GM21526 (cell line): ENCODE measurements around the gene KRTAP4-6.
"Not testable (repeated sequence)": the region's sequence is repeated elsewhere in the genome, so short reads cannot be mapped to it uniquely, and the experiment has no call there.

ENCODE experiments used
- ATAC-seq: cut with Tn5 transposase; IDR thresholded peaks from one replicate; pipeline ENCODE4 v1.9.1; 2021; ENCODE audit warnings: moderate library complexity; ENCODE audit not compliant: unreplicated experiment, low FRiP score

Gene KRTAP4-6

DNA sequence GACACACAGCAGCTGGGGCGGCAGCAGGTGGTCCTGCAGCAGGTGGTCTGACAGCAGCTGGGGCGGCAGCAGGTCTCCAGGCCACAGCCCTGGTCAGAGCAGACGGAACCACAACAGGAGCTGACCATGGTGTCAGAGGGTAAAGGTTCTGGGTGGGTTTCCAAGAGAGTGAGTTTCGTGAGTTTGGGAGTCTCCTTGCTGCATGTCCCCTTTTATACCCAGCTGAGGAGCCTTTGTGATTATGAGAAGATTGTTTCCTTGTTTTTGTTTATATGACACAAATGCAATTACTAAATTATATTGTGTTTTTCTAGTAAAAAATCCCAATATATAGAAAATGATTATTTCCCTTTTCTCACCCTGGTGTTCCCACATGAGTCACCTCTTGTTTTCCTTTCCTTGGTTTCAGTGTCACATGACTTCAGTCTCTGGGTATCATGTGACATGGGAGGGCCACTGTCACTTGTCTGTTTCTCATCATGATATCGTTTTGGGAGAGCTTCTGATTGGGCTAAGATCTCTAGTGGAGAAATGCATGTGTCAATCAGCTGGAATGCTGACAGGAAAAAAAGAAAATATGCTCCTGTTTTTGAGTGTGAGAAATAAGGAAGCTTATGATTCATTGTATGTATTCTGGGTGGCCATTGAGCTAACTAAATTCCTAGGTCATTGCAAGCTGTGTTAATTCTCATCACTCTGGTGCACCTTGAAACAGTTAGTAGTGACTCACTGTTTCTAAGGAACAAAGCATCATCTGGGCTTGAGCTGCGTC is at the start of gene KRTAP4-6:
Gene KRTAP4-6, minus strand, starts transcription at position 185 of the 772 bp plus-strand sequence. Its CDS starts 57 bp downstream, at position 128.
- ATAC-seq, result no peak

DNA sequence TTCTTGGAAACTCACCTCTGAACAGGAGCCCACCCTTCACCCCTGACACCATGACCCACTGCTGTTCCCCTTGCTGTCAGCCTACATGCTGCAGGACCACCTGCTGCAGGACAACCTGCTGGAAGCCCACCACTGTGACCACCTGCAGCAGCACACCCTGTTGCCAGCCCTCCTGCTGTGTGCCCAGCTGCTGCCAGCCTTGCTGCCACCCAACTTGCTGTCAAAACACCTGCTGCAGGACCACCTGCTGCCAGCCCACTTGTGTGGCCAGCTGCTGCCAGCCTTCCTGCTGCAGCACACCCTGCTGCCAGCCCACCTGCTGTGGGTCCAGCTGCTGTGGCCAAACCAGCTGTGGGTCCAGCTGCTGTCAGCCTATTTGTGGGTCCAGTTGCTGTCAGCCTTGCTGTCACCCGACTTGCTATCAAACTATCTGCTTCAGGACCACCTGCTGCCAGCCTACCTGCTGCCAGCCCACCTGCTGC is 49.5 kb upstream of the KRTAP4-6 start, which contains the start of gene KRTAP9-1:
Gene KRTAP9-1, plus strand, starts transcription at position 51 of the 482 bp plus-strand sequence. Its CDS starts 0 bp downstream, at position 51.
- not testable (repeated sequence) for ATAC-seq

DNA sequence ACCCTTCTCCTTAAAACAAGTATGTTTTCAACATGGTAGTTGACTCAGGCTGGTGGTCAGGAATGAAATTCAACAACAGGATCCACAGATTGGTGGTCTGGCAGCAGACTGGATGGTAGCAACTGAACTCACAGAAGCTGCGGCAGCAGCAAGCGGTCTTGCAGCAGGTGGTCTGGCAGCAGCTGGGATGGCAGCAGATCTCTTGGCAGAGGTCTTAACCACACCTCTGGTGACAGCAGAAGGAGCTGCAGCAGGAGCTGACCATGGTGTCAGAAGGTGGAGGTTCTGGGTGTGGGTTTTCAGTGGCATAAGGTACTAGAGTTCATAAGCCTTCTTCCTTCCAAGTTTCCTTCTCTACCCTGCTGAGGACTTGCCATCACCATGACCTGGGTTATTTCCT is 46.5 kb upstream of the KRTAP4-6 start:
- no peak for ATAC-seq

DNA sequence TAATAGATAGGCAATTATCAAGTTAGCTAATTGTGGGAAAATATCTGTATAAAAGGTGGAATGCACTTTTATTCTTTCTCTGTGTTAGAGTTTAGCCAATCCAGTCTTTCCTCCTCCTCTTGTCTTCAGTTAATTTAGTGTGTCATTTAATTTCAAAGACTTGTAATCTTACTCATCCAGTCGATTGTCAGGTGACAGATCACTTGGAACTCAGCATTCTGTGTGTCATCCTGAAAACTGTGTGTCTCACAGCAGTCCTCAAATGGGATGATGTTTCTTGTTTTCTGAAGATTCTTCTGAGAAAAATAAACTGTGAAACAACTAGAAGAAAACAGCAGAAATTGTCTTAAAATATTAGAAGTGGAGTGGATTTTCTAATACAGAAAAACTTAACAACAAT is 44.7 kb upstream of the KRTAP4-6 start:
- no peak for ATAC-seq

DNA sequence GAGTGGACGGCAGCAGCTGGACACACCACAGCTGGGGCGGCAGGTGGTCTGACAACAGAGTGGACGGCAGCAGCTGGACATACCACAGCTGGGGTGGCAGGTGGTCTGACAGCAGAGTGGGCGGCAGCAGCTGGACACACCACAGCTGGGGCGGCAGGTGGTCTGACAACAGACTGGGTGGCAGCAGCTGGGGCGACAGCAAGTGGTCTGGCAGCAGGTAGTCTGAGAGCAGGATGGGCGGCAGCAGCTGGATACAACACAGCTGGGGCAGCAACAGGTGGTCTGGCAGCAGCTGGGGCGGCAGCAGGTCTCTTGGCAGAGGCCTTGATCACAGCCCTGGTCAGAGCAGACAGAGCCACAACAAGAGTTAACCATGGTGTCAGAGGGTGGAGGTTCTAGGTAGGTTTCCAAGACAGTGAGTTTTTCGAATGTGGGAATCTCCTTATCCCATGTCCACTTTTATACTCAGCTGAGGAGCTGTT is 44.2 kb upstream of the KRTAP4-6 start, which contains the start of gene KRTAP4-1:
Gene KRTAP4-1, minus strand, starts transcription at position 432 of the 482 bp plus-strand sequence. Its CDS starts 57 bp downstream, at position 375.
- ATAC-seq, result no peak

DNA sequence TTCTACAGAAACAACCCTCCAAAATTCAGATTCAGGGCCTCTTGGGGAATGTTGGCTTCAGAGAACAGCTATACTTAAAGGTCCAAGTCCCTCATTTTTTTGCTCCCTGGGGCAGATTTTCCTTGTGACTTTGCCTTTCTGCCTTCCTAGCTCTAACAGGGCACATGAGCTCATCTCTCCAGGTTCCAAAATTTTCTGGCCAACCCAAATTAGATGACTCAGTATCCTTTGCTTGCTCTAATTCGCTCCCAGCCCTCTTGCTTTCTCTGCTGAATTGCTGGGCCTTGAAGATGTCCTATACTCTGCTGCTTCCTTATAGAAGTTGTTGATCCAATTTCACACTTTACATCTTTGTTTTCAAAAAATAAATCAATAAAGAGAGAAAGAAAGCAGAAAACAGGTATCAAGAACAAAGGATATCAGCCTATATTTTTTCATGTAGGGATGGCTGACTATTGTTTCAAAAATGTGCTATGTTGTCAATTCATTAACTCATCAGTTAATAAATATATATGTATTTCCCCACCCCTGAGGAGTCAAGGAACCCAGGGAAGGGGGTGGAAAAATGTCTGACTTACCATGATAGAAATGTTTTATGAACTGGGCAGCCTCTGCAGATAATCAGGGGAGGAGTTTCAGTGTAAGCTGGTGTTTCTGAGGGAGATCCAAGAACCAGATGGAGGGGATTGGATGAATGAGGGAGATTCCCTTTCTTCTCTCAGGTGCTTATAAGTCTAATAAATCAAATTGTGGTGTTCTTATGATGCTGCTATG is 38.7 kb upstream of the KRTAP4-6 start:
- no peak for ATAC-seq

DNA sequence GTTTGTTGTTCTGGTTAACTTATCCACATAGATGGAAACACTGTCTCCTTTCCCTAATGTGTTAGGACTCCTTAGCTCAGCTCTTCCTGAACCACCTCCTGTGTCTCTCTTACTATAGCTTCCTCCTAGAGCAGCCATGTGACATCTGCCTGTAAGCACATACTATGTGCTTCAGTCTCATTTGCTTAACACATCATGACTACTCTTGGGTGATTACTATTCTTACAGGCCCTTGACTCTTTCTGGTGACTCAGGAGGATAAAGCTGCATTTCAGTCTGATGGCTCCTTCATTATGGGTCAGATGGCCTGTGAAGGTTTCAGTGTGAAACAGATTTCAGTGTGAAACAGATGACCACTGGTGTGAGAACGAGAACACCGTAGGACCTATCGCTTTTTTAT is 38.0 kb upstream of the KRTAP4-6 start:
- no peak for ATAC-seq

DNA sequence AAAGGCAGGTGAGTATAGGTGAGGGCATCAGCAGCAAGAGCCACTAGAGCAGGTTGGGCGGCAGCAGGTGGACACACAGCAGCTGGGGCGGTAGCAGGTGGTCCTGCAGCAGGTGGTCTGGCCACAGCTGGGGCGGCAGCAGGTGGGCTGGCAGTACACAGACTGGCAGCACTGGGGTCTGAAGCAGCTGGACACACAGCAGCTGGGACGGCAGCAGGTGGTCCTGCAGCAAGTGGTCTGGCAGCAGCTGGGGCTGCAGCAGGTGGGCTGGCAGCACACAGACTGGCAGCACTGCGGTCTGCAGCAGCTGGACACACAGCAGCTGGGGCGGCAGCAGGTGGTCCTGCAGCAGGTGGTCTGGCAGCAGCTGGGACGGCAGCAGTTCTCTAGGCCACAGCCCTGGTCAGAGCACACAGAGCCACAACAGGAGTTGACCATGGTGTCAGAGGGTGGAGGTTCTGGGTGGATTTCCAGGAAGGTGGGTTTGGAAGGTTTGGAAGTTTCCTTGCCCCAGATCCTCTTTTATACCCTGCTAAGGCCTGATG is 37.5 kb upstream of the KRTAP4-6 start, which contains the start of gene KRTAP4-2:
Gene KRTAP4-2, minus strand, starts transcription at position 495 of the 545 bp plus-strand sequence. Its CDS starts 57 bp downstream, at position 438.
- ATAC-seq, result no peak

DNA sequence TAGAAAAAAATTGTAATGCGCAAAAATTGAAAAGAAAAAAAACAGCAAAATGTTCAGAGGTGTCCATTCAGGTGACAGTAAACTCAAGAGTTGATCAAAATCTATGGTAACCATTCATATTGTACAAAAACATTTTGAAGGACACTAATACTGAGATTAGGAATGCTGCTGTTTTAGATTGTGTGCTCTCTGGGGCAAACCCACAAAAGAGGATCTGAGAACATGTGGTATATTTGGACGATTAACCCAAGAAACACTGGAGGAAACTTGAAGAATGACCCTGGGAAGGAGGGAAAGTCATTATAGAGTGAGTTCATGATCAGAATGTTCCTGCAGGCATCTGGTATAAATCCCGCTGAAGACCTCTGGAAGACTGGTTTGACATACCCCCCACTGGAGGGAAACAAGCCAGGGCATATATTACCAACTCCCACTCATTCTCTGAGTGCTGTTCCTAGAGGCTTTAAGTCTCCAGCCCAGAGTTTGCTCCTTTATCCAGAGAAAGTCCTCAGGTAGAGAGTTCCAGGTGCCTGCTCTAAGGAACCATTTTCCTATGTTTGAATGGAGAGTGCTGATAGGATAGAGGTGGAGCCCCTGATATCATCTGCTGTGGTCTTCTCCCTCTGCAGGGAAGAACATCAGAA is 36.5 kb upstream of the KRTAP4-6 start:
- no peak for ATAC-seq

DNA sequence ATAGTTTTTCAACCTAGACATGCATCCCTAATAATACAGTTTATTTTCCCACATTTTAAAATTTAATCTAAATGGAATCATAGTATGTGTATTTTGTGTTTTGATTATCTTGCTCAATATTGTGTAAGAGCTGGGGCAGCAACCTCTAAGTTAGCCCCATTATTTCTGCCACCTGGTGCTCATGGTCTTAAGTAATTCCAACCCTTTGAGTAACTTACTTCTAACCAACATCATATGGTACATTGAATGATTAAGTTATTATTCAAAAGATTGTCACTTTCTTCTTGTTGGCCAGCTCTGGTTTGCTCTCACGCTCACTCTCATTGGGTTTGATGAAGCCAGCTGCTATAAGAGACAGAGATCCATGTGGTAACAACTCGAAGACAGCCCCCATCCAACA is 31.5 kb upstream of the KRTAP4-6 start:
- no peak for ATAC-seq

DNA sequence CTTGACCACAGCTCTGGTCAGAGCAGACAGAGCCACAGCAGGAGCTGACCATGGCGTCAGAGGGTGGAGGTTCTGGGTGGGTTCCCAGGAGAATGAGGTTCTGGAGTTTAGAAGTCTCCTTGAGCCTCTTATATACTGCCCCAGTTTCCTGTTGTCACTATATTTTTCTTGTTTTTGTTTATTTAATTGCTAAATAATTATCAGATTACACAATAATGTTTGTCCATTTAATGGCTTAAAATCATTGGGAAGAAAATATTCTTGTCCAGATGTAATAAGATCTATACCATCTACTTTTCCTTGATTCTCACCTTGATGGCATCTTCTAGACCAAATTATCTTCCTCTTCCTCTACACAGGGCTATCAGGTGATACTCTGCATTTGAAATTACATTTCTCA is 27.8 kb upstream of the KRTAP4-6 start, which contains the start of gene KRTAP4-3:
Gene KRTAP4-3, minus strand, starts transcription at position 101 of the 400 bp plus-strand sequence. Its CDS starts 49 bp downstream, at position 52.
- ATAC-seq, result no peak

DNA sequence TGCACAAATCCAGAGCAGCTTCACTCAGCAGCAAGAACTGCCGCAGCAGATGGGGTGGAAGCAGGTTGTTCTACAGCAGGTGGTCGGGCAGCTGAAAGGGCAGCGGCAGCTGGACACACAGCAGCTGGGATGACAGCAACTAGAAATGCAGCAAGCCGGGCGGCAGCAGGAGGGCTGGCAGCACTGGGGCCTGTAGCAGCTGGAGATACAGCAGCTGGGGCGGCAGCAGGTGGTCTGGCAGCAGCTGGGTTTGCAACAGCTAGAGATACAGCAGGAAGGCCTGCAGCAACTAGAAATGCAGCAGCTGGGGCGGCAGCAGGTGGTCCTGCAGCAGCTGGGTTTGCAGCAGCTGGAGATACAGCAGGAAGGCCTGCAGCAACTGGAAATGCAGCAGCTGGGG is 27.2 kb upstream of the KRTAP4-6 start:
- no peak for ATAC-seq

DNA sequence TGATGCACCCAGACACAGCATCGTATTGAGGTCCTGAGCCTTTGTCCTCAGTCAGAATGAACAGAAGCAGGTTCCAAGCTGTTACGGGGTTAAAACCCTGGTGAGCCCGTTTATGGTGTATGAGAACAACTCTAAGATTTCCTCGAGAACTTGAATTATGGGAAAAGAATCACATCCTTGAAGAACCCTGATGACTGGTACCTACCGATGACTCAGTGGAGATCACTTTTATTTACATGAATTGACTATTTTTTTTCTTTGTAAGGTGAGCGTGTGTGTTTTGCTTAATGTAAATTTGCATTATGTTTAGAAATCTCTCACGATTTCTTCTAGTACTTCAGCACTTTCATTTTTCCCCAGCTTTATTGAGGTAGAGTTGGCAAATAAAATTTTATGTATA is 23.5 kb upstream of the KRTAP4-6 start:
- ATAC-seq, result no peak

DNA sequence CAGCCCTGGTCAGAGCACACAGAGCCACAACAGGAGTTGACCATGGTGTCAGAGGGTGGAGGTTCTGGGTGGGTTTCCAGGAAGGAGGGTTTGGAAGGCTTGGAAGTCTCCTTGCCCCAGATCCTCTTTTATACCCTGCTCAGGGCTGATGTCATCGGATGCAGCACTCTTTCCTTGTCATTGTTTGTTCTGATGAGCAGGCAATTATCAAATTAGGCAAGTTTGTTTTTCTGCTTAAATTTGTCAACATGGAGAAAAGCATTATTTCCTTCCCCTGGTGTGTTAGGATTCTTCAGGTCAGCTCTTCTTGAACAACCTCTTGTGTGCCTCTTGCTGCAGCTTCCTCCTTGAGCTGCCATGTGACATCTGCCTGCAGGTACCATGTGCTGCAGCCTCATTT is 20.3 kb upstream of the KRTAP4-6 start, which contains the start of gene KRTAP4-4:
Gene KRTAP4-4, minus strand, starts transcription at position 101 of the 400 bp plus-strand sequence. Its CDS starts 57 bp downstream, at position 44.
- ATAC-seq, result no peak

DNA sequence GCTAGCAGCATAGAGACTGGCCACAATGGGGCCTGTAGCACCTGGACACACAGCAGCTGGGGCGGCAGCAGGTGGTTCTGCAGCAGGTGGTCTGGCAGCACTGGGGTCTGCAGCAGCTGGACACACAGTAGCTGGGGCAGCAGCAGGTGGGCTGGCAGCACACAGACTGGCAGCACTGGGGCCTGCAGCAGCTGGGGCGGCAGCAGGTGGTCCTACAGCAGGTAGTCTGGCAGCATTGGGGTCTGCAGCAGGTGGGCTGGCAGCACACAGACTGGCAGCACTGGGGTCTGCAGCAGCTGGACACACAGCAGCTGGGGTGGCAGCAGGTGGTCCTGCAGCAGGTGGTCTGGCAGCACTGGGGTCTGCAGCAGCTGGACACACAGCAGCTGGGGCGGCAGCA is 19.8 kb upstream of the KRTAP4-6 start:
- not testable (repeated sequence) for ATAC-seq

DNA sequence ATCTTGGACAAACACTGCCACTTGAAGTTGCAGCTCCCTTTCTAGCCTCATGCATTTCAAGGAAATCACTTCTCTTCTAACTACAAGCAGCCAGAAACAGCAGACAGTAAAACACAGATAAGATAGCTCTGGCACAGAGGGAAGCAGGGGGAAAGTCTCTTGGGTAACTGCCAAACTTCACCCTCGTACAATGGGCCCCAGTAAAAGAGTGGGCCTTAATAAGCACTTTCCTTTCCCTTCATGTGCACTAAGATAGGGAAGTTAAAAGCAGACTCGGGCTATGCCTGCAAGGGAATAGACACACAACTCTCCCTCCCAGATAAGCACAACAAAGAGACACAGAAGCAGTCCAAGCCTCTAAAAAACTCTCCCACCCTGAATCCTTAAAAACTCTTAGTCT is 13.5 kb upstream of the KRTAP4-6 start:
- ATAC-seq, result no peak

DNA sequence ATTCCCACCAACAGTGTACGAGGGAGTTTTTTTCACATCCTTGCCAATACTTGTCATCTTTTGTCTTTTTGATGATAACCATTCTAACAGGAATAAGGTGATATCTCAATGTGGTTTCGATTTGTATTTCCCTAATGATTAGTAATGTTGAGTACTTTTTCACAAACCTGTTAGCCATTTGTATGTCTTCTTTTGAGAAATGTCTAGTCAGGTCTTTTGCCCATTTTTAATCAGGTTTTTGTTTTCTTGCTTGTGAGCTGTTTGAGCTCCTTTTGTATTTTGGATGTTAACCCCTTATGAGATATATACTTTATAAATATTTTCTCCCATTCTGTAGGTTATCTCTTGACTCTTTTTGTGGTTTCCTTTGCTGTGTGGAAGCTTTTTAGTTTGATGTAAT is 11.2 kb upstream of the KRTAP4-6 start:
- ATAC-seq, result no peak

DNA sequence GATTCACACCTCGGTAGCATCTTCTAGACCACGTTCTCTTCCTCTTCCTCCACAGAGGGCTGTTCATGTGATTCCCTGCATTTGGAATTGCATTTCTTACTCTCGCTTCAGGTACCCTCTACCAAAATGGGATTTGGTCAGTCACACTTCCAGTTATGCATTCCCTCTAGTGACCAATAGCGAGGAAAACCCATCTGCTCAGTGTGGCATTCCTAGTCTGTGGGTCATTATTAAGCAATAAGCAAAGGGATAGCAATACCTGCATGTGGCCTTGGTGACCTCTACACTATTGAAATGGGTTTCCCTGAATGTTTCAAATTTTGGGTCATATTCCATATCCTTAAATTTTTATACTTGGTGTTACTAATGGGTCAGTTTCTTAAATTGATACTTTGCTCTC is 9.7 kb upstream of the KRTAP4-6 start:
- no peak for ATAC-seq

DNA sequence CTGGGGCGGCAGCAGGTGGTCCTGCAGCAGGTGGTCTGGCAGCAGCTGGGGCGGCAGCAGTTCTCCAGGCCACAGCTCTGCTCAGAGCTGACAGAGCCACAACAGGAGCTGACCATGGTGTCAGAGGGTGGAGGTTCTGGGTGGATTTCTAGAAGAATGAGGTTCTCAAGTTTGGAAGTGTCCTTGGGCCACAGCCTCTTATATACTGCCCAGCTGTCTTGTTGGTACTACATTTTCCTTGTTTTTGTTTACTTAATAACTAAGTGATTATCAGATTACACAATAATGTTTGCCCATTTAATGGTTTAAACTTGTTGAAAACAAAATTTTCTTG is 9.3 kb upstream of the KRTAP4-6 start, which contains the start of gene KRTAP4-5:
Gene KRTAP4-5, minus strand, starts transcription at position 174 of the 334 bp plus-strand sequence. Its CDS starts 58 bp downstream, at position 116.
- no peak for ATAC-seq
